ENCODE measurements around the gene PCBP1. TPM values are rescaled to one million over a fixed set of nuclear protein-coding genes. Genes with fewer than 3 reads are reported as not detected.
"Not testable (repeated sequence)": the region's sequence is repeated elsewhere in the genome, so short reads cannot be mapped to it uniquely, and the experiment has no call there.

Gene PCBP1
- total RNA-seq, 1 experiment from 2014 or later: 276 TPM

GRCh38 chr2:70101174-70101573 is 13.9 kb downstream of the PCBP1 start:
- CTCF ChIA-PET: no interaction called here
- in situ Hi-C loops (cut with HindIII; ENCODE audit: low pct_unique_long_range_greater_than_20kb, low sequenced_read_pairs): no loop called here
- Histone ChIP-seq H3K36me3 (ENCODE audit: control insufficient read depth, insufficient read depth, low read length) (no peaks in the 10 kb centered on the region), H3K27me3 (ENCODE audit: control insufficient read depth, insufficient read depth, low read length) (no peaks in the 10 kb centered on the region), H3K9me3 (ENCODE audit: control insufficient read depth, insufficient read depth, low read depth, low read length) (no peaks in the 10 kb centered on the region), H3K27ac (ENCODE audit: low read length) (no peak overlapping the region), H3K4me1 (ENCODE audit: control insufficient read depth, insufficient read depth, low read length) (peaks cover 5% of the 10 kb centered on the region; the same call in 1 of the 2 replicates), H3K4me3 (ENCODE audit: low read depth in 2 of 2, low read length in 2 of 2) (no peak overlapping the region)
- intact Hi-C loops (cut with micrococcal nuclease; ENCODE audit: unreplicated experiment): no loop called here
- POLR2A ChIA-PET: no interaction called here
- TF ChIP-seq REST (IDR thresholded peaks at IDR 0.05; ENCODE audit: insufficient read depth in 1 of 2, low read depth in 2 of 2, low read length in 1 of 2) (no peak), CTCF (IDR thresholded peaks at IDR 0.05) (no peak), TCF7L2 (IDR thresholded peaks at IDR 0.05; ENCODE audit: low read depth, low read length) (no peak), POLR2AphosphoS5 (IDR thresholded peaks at IDR 0.05; ENCODE audit: low read depth, low read length) (no peak), SIN3A (IDR thresholded peaks at IDR 0.05; ENCODE audit: borderline replicate concordance, insufficient read depth, low read depth, low read length) (no peak)
- DNase-seq (ENCODE audit: low read depth, low spot score): no peak
- ATAC-seq: no peak
- no TSS peak for BruUV-seq (replicated peaks)

- H3K4me3 ChIP-seq (ENCODE audit: low read depth in 2 of 2, low read length in 2 of 2); H3K36me3 ChIP-seq (ENCODE audit: control insufficient read depth, insufficient read depth, low read length); DNase-seq (ENCODE audit: low read depth, low spot score); intact Hi-C loops (cut with micrococcal nuclease; ENCODE audit: unreplicated experiment); H3K4me1 ChIP-seq (ENCODE audit: control insufficient read depth, insufficient read depth, low read length); CTCF ChIA-PET; BruUV-seq (replicated peaks); in situ Hi-C loops (cut with HindIII; ENCODE audit: low pct_unique_long_range_greater_than_20kb, low sequenced_read_pairs); H3K9me3 ChIP-seq (ENCODE audit: control insufficient read depth, insufficient read depth, low read depth, low read length); H3K27me3 ChIP-seq (ENCODE audit: control insufficient read depth, insufficient read depth, low read length); H3K27ac ChIP-seq (ENCODE audit: low read length); POLR2A ChIA-PET; ATAC-seq: not testable (repeated sequence)
Measured at GRCh38 chr2:70101686-70102085, 14.4 kb downstream of the PCBP1 start.

- CTCF ChIA-PET; H3K9me3 ChIP-seq (ENCODE audit: control insufficient read depth, insufficient read depth, low read depth, low read length); H3K4me1 ChIP-seq (ENCODE audit: control insufficient read depth, insufficient read depth, low read length); H3K4me3 ChIP-seq (ENCODE audit: low read depth in 2 of 2, low read length in 2 of 2); H3K36me3 ChIP-seq (ENCODE audit: control insufficient read depth, insufficient read depth, low read length); POLR2A ChIA-PET; intact Hi-C loops (cut with micrococcal nuclease; ENCODE audit: unreplicated experiment); BruUV-seq (replicated peaks); H3K27me3 ChIP-seq (ENCODE audit: control insufficient read depth, insufficient read depth, low read length); DNase-seq (ENCODE audit: low read depth, low spot score); in situ Hi-C loops (cut with HindIII; ENCODE audit: low pct_unique_long_range_greater_than_20kb, low sequenced_read_pairs); H3K27ac ChIP-seq (ENCODE audit: low read length); ATAC-seq: not testable (repeated sequence)
Measured at GRCh38 chr2:70102323-70102905, 15.1 kb downstream of the PCBP1 start.
